WI38 (cell line): Measurements from ENCODE around the gene KRIT1.

Experiments used
- H3K4me3 ChIP-seq: 2 replicates; pipeline ENCODE4 v1.5.1; 2011; ENCODE audit warnings: low read depth, mild to moderate bottlenecking, control low read depth, low read length
- TF ChIP-seq, protein P1 (sequence below): IDR thresholded peaks from 2 replicates; pipeline ENCODE4 v1.5.1; 2012; ENCODE audit warnings: low read depth, mild to moderate bottlenecking, control low read depth, low read length

Gene KRIT1

DNA sequence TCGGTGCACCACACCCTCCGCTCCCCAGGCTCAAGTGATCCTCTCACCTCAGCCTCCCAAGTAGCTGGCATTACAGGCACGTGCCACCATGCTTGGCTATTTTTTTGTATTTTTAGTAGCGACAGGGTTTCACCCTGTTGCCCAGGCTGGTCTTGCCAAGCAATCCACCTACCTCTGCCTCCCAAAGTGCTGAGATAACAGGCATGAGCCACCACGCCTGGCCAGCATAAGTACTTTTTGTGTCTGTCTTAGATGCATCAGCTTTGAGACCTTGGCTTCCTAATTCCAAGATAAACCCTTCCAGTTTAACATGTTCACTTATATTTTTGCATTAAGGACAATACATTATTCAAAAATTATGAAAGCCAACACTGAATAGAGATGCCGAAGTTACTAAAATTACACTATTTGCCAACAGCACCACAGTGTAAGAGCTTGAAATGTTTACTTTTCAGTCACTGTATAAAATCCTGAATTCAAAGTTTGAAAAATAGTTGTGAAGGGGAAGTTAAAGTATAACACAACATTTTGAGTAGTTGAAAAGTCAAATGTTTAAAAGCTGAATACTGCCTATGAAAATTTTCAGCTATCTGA is 36.6 kb upstream of the KRIT1 start:
- TF ChIP-seq, protein P1, sequence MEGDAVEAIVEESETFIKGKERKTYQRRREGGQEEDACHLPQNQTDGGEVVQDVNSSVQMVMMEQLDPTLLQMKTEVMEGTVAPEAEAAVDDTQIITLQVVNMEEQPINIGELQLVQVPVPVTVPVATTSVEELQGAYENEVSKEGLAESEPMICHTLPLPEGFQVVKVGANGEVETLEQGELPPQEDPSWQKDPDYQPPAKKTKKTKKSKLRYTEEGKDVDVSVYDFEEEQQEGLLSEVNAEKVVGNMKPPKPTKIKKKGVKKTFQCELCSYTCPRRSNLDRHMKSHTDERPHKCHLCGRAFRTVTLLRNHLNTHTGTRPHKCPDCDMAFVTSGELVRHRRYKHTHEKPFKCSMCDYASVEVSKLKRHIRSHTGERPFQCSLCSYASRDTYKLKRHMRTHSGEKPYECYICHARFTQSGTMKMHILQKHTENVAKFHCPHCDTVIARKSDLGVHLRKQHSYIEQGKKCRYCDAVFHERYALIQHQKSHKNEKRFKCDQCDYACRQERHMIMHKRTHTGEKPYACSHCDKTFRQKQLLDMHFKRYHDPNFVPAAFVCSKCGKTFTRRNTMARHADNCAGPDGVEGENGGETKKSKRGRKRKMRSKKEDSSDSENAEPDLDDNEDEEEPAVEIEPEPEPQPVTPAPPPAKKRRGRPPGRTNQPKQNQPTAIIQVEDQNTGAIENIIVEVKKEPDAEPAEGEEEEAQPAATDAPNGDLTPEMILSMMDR: no peak
- H3K4me3 ChIP-seq: no peak overlapping the region

DNA sequence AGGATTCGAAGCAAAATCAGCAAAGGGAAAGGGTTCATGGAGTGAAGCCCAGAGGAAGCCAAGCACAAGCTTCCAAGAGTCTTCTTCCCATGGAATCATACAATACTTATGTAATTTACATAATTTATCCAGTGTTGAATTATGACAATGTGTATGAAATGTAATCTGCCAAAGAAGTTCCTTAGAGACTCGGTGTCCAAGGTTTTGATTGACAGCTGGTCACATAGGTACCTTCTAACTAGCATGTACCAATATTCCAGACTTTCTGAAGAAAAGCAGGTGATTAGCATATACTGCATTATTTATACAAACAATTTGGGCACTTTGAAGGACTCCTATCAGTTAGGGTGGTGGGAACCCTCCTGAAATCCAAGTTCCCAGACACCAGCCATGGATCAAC is 35.3 kb upstream of the KRIT1 start:
- TF ChIP-seq, protein P1: no peak

DNA sequence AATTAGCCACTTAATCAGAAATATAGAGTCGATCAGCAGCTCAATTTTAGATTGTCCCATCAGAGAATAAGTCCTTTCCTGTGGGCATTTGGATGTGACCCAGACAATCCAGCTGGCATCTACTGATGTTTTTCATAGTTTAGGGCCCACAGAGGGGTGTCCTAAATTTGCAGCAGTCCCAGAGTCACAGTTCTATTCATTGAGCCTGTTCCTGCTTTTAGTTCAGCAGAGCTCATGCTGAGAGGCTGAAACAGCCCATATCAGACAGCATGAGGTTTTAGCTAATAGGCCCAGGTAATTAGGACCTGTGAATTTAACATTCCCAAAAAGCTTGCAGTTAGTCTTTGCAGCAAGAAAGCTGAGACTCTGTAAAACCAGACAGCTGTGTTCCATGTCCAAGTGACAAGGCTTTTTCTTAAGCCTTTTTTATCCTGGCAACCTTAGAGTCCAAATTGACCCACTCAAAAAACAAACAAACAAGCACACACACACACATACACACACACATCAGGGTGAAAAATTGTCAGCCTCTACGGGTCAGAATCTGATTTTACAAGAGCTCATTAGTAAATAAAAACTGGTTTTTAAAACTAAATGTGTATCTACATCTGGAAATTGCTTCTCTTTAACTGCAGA is 33.8 kb upstream of the KRIT1 start:
- no peak overlapping the region for H3K4me3 ChIP-seq
- TF ChIP-seq, protein P1: no peak

More for the DNA sequence above, 35.3 kb upstream of the KRIT1 start:
- H3K4me3 ChIP-seq: no peak overlapping the region

GRCh38 chr7:92276460-92276864 is 30.7 kb upstream of the KRIT1 start:
- H3K4me3 ChIP-seq: no peak overlapping the region
- TF ChIP-seq, protein P1: no peak

DNA sequence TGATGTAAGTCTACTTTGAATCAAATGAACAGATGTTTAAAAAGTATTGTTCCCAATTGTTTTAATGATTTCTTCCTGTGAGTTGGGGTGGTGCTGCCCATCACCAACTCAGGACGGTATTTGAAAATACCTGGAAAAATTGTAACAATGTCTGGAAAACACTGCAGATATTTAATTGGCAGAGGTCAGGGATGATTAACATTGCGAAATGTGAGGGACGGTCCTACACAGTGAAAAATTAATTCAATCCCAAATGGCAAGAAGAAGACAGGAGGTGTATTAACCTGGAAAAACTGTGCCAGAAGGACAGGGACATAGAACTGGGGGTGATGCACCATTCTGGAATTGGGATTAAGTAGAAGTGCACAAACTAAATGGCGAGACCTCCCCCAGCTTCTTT is 29.6 kb upstream of the KRIT1 start:
- no peak overlapping the region for H3K4me3 ChIP-seq

DNA sequence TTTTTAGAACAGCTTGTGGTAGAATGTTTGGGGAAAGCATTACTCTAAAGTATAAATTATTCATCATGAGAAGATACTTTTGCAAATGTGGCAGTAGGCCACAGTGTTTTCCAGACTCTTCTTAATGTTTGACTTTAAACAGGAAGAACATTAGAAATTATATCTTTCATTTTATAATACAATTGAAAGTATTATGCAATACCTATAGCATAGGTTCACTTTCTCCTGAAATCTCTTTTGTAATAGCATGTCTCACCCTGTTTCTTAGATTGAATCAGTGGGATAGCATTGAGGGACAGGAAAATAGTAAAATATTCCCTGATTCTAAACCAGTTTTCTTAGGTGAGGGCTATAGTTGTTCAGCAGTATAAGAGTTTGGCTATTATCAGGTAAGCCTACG is 23.2 kb upstream of the KRIT1 start:
- TF ChIP-seq, protein P1: no peak
- H3K4me3 ChIP-seq: no peak overlapping the region

More for the DNA sequence above, 29.6 kb upstream of the KRIT1 start:
- TF ChIP-seq, protein P1: no peak

DNA sequence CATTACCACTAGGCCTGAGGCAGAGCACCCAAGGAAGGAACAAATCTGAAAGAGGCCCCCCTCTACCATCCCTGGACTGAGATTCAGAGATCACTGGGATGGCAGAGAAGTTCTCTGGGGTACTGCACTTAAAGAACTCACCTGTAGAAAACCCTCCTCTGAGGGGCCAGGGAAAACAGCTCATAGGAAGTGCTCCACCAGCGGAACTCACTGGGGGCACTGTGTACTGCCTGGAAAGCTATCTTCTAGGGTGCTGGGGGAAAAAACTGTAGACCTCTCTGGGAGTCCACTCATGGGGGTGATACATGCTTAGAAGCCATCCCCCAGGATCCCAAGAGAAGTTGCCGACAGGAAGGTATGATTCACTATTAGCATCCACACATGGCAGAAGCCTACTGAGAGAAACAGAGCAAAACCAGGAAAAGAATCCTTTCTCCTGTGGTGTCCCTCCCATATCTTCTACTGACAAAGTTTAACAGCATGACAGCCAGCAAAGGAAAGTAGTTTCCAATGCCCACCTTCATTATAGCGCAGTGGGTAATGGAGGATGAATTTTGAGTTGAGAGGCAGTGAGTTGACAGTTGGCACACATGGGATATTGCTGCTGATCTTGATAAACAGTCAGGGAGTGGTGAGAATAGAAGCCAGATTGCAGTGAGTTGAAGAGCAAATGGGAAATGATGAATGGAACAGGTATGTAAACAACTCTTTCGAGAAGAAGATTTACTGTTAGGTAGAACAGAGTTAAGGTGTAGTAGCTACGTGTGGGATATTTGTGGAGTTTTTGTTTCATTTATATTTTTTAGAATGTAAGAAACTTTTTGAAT is 20.9 kb upstream of the KRIT1 start:
- no peak overlapping the region for H3K4me3 ChIP-seq
- TF ChIP-seq, protein P1: no peak
